Measurements from ENCODE around the gene ARFGEF3.
"Not testable (repeated sequence)": the region's sequence is repeated elsewhere in the genome, so short reads cannot be mapped to it uniquely, and the experiment has no call there.

Gene ARFGEF3

DNA sequence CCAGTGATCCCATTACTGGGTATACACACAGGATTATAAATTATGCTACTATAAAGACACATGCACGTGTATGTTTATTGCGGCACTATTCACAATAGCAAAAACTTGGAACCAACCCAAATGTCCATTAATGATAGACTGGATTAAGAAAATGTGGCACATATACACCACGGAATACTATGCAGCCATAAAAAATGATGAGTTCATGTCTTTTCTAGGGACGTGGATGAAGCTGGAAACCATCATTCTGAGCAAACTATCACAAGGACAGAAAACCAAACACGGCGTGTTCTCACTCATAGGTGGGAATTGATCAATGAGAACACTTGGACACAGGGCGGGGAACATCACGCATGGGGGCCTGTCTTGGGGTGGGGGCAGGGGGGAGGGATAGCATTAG, 206.9 kb downstream of the ARFGEF3 start:
- not testable (repeated sequence) for DNase-seq (ENCODE audit: low read depth)

DNA sequence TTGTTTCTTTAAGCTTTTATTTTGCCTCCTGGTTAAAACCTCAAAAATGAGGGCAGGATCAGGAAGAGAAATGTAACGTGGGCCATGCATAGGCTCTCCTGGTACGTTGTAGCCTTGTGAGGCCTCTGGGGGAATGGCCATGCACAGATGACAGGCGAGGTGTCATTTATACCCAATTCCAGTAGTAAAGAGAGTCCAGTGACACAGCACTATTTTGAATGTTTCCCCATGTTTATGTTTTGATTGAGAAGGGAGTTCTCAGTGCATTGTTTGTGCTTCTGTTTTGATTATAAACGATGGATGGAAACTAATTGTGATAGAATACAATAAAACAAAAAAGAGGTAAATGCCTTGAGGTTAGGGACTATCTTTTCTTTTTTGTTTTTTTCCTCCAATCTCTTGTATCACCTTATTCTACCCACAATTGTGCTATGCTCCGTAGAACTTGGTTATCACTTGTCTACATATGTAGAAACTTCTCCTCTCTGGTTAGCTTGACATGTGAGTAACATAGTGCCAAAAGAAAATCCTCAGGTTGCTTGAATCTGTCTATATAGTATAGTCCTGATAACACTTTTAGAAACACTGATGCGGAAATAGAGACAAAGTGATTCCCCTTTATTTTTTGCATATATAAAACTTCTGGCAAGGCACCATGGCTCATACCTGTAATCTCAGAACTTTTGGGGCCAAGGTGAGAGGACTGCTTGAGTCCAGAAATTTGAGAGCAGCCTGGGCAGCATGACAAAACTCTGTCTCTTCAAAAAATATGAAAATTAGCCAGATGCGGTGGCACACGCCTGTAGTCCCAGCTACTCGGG, 209.1 kb downstream of the ARFGEF3 start:
- no peak for DNase-seq (ENCODE audit: low read depth)

DNA sequence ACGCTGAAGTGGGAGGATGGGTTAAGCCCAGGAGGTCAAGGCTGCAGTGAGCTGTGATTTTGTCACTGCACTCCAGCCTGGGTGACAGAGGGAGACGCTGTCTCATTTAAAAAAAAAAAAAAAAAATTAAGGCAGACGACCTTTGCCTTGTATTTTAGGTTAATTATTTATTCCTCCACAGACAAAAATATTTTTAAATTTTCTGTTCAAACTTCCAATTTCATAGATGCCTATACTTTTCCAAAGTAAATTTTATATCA, 209.6 kb downstream of the ARFGEF3 start:
- no peak for DNase-seq (ENCODE audit: low read depth)

- no peak for DNase-seq (ENCODE audit: low read depth)
Measured at GRCh38 chr6:138371720-138372119, 210.0 kb downstream of the ARFGEF3 start.

DNA sequence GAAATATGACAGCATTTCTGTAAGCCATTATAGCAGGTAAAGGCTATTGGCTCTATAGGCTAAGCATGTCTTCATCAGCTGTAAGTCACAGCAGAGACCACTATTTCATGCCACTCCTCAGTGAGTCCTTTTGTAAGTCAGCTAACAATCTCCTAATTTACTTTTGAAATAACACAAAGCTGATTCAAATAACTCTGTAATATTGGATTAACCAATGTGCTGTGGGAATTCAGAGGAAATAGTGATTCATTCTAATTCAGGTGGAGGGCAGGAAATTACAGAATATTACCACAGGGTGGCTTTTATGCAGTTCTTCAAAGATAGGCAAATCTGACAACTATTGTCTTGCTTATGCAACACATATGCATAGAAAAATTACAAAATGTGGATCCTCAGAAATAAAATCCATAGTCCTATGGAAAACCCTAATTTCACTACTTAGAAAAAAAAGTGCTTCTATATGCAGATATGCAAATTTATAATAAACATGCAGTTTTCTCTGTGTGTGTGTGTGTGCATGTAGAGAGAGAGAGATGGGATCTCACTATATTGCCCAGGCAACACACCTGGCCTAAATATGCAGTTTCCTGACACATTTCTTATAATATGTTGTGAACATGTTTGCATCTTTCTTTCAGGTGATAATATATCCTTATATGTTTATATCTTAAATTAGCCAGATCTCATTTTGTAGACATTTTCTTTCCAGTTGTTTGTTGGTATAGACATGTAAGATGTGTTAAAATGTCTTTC, 211.1 kb downstream of the ARFGEF3 start:
- no peak for DNase-seq (ENCODE audit: low read depth)

- no peak for DNase-seq (ENCODE audit: low read depth)
Measured at GRCh38 chr6:138374230-138374629, 212.5 kb downstream of the ARFGEF3 start.

- no peak for DNase-seq (ENCODE audit: low read depth)
Measured at GRCh38 chr6:138374815-138375214, 213.1 kb downstream of the ARFGEF3 start.

- DNase-seq (ENCODE audit: low read depth) = no peak
Measured at GRCh38 chr6:138377042-138377441, 215.3 kb downstream of the ARFGEF3 start.

- no peak for DNase-seq (ENCODE audit: low read depth)
Measured at GRCh38 chr6:138377844-138378243, 216.1 kb downstream of the ARFGEF3 start, which contains the start of gene SMIM28. Gene SMIM28, plus strand, starts transcription at chr6:138377905. Its CDS starts 168 bp downstream, at chr6:138378073.

DNA sequence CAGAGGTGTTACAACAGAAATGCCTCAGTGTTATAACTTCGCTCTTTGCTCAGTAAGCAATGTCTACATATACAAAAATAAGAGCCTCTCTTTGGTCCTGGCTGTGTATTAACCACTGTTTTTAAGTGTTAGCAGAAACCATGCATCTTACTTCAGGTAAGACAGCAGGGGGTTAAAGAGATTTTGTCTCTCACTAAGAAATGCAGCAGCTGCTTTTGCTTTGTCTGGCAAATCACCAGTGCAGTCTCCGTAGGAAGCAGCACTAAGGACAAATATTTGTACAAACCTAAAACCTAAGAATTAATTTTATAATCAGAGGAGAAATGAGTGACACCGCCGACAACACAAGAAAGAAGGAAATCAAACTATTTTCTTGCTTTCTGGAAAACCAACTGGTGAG, 216.7 kb downstream of the ARFGEF3 start:
- DNase-seq (ENCODE audit: low read depth) = no peak

GRCh38 chr6:138382498-138383265, 220.9 kb downstream of the ARFGEF3 start:
- DNase-seq (ENCODE audit: low read depth) = no peak

DNA sequence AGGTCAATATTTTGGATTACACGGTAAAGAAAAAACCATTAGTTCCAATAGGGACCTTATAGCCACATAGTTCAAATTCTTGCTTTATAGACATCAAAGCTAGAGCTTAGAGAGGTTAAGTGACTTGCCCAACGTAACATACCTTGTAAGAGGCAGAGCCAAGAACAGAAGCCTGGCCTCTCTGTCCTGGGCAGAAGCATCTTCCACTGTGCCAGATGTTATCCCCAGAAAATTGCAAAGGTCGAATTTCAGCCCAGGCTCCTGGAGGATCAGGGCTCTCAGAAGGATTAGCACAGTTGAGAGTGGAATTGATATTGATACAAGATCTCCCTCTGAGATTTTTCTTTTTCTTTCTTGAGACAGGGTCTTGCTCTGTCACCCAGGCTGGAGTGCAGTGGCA, 222.0 kb downstream of the ARFGEF3 start:
- no peak for DNase-seq (ENCODE audit: low read depth)

DNA sequence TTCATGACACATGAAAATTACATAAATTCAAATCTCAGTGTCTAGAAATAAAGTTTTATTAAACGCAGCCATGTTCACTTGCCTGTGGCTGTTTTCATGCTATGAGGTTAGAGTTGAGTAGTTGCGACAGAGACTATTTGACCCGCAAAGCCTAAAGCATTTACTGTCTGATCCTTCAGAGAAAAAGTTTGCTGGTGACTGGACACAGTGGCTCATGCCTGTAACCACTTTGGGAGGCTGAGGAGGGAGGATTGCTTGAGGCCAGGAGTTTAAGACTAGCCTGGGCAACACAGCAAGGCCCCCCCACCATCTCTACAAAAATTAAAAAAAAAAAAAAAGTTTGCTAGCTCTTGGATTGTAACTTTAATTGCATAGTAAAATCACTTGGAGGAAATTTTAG, 225.2 kb downstream of the ARFGEF3 start:
- no peak for DNase-seq (ENCODE audit: low read depth)

DNA sequence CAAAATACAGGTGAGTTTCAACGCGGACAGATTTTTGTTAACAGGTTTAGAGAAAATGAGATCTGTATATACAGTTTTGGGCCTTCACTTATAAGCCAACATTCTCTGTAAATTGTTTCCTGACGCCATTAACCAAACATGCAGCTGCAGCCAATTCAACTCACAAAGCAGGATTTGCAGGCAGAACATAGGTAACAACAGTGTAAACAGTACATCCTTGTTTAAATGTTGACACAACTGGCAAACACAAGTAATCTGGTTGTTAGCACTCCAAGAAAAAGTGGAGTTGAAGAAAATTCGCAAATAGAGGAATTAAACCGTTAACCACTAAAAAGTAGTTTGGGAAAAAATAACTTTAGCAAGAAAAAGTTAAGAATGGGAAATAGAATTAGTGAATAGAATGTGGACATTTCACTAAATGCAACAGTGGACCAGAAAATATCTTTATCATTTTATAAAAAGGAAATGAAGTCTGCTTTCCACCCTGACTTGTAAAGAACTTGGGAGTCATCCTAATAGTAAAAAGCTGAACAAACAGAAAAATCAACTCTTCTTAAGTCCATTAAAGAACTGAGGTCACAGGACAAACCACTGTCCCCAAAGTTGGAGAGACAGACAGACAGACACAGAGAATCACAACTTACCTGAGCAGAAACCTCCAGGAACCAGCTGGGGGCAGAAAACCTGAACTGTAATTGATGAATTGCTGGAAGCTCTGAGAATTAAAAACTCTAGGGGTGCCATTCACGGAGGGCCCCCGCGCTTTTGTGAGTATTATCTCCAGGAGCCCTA, 226.0 kb downstream of the ARFGEF3 start:
- DNase-seq (ENCODE audit: low read depth) = no peak

GRCh38 chr6:138389551-138389950, 227.8 kb downstream of the ARFGEF3 start:
- DNase-seq (ENCODE audit: low read depth) = no peak
